ENCODE measurements around the gene AKAP13.

- no peak for TF ChIP-seq CTCF (IDR thresholded peaks at IDR 0.05)
- TF ChIP-seq POLR2A (IDR thresholded peaks at IDR 0.05) = no peak
Observed at GRCh38 chr15:85536341-85536740, 155.9 kb downstream of the AKAP13 start.
